Heart left ventricle (tissue), 13 donors: ENCODE results near the gene DYNLT2.

Source experiments
- POLR2A ChIP-seq, 2 donors: fragments of 450-650 bp; IDR thresholded peaks; one replicate each; pipeline ENCODE4 v1.6.1; 2017; ENCODE audit warnings: antibody characterized with exemption in 2 of 2, mild to moderate bottlenecking in 2 of 2, moderate library complexity in 2 of 2
- TF ChIP-seq, protein P1 (sequence below), 12 donors: fragments of 200-600 bp; sonication (generic) in 4 of 12; IDR thresholded peaks; one replicate each; pipeline versions ENCODE4 v1.5.0 to v1.8.0; 2018 to 2022; ENCODE audit warnings: antibody characterized with exemption in 12 of 12, mild to moderate bottlenecking in 5 of 12
- donor health status: ischemic (EF 13 %, LVEDD 7.1; RV severe dilation, severe dysfunction).
- donor health status: DM: no; HTN: yes; CAD: no.
- donor health status: DM: no; HTN: no; CAD: no.
- donor health status: ischemic (EF 25% LVEDD 6.9; RV normal size, moderate dysfunction).
- donor health status: ischemic (EF 25% LVEDD 5.7; RV mildly dilated, moderate dysfunction).
- donor health status: ischemic (EF 35%, LVEDD 5.7; RV mildly dilated, moderate dysfunction).
- donor health status: nonischemic (EF 11% LVEDD 7.7; RV severe dilation, severe dysfunction).
- donor health status: DM: yes; HTN: yes; CAD: no.
- donor health status: PGD.
- donor health status: ischemic (EF 29% LVEDD 5.4; RV normal size, mild dysfunction).
- donor health status: nonischemic (EF 23%, LVEDD 6.1; RV moderate dilation, normal function).

DNA sequence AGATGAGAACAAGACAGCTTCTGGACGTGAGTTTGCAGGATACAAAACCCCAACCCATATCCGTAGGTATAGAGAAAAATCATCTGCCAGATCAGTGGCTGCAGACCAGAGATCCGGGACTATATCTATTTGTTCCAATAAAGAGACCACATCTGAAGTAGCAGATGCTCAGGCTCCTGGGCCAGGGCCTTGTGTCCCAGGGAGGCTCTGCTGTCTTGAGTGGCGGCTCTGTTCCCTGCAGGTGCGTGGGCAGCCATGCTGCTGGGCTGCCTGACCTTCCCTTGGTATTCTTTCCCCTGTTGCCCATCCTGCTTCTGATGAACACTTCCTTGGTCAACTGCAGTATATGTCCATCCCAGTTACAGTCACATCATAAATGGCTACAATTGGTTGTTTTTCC is 35.0 kb upstream of the DYNLT2 start:
- no peak for TF ChIP-seq POLR2A (IDR thresholded peaks at IDR 0.05)
- TF ChIP-seq, protein P1, sequence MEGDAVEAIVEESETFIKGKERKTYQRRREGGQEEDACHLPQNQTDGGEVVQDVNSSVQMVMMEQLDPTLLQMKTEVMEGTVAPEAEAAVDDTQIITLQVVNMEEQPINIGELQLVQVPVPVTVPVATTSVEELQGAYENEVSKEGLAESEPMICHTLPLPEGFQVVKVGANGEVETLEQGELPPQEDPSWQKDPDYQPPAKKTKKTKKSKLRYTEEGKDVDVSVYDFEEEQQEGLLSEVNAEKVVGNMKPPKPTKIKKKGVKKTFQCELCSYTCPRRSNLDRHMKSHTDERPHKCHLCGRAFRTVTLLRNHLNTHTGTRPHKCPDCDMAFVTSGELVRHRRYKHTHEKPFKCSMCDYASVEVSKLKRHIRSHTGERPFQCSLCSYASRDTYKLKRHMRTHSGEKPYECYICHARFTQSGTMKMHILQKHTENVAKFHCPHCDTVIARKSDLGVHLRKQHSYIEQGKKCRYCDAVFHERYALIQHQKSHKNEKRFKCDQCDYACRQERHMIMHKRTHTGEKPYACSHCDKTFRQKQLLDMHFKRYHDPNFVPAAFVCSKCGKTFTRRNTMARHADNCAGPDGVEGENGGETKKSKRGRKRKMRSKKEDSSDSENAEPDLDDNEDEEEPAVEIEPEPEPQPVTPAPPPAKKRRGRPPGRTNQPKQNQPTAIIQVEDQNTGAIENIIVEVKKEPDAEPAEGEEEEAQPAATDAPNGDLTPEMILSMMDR (IDR thresholded peaks at IDR 0.05): no peak
